HG03025 (cell line): ENCODE measurements around the gene NBPF9.
"Not testable (repeated sequence)": the region's sequence is repeated elsewhere in the genome, so short reads cannot be mapped to it uniquely, and the experiment has no call there.

ENCODE experiments used
- ATAC-seq: cut with Tn5 transposase; IDR thresholded peaks from one replicate; pipeline ENCODE4 v1.9.1; 2021; ENCODE audit warnings: mild to moderate bottlenecking, moderate library complexity; ENCODE audit not compliant: unreplicated experiment, low FRiP score

Gene NBPF9

GRCh38 chr1:149013513-149013912, 89.8 kb downstream of the NBPF9 start:
- ATAC-seq = not testable (repeated sequence)

GRCh38 chr1:149012599-149012998, 90.8 kb downstream of the NBPF9 start:
- ATAC-seq = not testable (repeated sequence)

DNA sequence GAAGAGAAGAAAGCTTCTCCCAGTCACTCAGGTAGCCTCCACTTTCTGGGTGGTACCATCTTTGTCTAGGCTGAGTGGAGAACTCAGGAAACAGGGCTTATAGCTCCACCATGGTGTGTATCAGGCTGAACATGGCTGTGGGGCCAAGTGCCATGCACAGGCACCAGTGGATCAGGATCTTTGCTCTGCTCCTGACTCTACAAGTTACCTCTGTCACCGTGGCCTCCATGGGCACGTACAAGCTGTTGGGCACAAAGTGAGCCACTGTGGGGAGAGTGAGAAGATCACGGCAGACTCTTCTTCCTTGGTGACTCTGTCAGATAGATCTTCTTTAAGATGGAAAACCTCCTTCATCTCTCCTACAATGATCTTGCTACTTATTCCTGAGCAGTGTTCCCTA, 93.6 kb downstream of the NBPF9 start:
- ATAC-seq = not testable (repeated sequence)

DNA sequence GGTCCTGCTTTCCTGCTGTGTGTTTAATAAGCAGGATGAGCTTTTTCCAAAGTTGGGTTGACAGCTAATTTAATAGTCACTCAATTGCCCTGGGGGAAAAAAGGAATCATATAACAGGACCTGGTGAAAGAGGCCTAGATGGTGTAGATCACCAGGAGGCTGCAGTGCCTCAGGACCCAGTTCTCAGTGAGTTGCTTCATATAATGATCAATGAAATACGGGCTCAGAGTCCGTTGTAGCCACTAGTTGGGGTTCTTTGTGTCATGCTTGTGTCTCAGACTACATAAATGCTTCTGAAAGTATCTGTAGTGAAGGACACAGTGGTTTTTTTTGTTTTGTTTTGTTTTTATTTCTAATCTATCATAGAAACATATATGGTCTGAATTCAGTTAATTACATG, 94.6 kb downstream of the NBPF9 start:
- not testable (repeated sequence) for ATAC-seq

- ATAC-seq = not testable (repeated sequence)
These were observed 95.0 kb downstream of the NBPF9 start for GRCh38 chr1:149008326-149008725.
